ENCODE data around the gene NR0B2. TPM values are rescaled to one million over a fixed set of nuclear protein-coding genes. Genes with fewer than 3 reads are reported as not detected.

The NR0B2 gene
- total and polyA plus RNA-seq, 10 of the 15 experiments (the other 5 are each of a cell fraction or from before 2014, with no cell fraction given), result not detected

DNA sequence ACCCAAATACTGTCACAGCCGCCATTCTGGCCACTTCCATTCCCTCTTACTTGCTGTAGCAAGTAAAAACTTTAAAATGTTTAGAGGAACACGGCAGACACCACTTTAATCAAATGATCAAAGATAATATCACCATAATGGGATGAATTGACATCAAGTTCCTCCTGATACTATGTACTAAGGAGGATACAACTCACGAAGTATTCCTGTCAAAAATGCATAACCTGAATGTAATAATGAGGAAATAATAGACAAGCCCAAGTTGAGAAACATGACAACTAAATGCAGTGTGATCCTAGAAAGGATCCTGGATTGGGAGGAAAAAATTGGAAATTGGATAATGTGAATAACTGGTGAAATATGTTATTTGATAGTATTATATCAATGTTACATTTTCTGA is 42.5 kb upstream of the NR0B2 start:
- Histone ChIP-seq H3K36me3 (ENCODE audit: control insufficient read depth in 2 of 2, insufficient read depth in 2 of 2, low read length in 1 of 2) (no peaks in the 10 kb centered on the region), H3K9me3 (replicated peaks; ENCODE audit: control insufficient read depth, insufficient read depth, low read length) (no peaks in the 10 kb centered on the region; the same call in 2 of the 3 replicates), H3K9ac (ENCODE audit: control insufficient read depth, insufficient read depth, low read length) (no peak overlapping the region), H3K79me2 (ENCODE audit: control insufficient read depth, insufficient read depth, low read length) (no peaks in the 10 kb centered on the region), H3K4me3 (no peak overlapping the region), H3K4me1 (ENCODE audit: control insufficient read depth, insufficient read depth, low read length) (no peaks in the 10 kb centered on the region), H3K4me2 (ENCODE audit: control insufficient read depth, insufficient read depth) (no peak overlapping the region), H3K27me3 (replicated peaks in 1 of 2; ENCODE audit: control insufficient read depth in 2 of 2, insufficient read depth in 2 of 2, low read length in 1 of 2) (peaks cover 6 to 7% of the 10 kb centered on the region in 2 experiments), H3K27ac (ENCODE audit: control insufficient read depth, insufficient read depth) (no peak overlapping the region), H4K20me1 (ENCODE audit: control insufficient read depth, insufficient read depth) (no peaks in the 10 kb centered on the region), H2AFZ (ENCODE audit: control insufficient read depth, low read depth, low read length) (no peak overlapping the region)
- BruUV-seq (replicated peaks), result no TSS peak
- CTCF ChIA-PET, result no interaction called here
- POLR2A ChIA-PET, result no interaction called here
- DNase-seq (ENCODE audit: low read depth, low spot score) (no peak), ATAC-seq (no peak), FAIRE-seq (no peak)
- RAD21 ChIA-PET (ENCODE audit: unreplicated experiment), result no interaction called here
- SMC1A ChIA-PET (ENCODE audit: uncharacterized antibody, unreplicated experiment), result no interaction called here
- intact Hi-C loops (cut with micrococcal nuclease; ENCODE audit: unreplicated experiment), result no loop called here
- in situ Hi-C loops (cut with MboI), result no loop called here
- 11% methylated on average over 3 of the region's 3 CpGs for WGBS (ENCODE audit: insufficient coverage, insufficient replicate concordance, low lambda C conversion rate, missing lambda C conversion rate)
- TF ChIP-seq, protein P1, sequence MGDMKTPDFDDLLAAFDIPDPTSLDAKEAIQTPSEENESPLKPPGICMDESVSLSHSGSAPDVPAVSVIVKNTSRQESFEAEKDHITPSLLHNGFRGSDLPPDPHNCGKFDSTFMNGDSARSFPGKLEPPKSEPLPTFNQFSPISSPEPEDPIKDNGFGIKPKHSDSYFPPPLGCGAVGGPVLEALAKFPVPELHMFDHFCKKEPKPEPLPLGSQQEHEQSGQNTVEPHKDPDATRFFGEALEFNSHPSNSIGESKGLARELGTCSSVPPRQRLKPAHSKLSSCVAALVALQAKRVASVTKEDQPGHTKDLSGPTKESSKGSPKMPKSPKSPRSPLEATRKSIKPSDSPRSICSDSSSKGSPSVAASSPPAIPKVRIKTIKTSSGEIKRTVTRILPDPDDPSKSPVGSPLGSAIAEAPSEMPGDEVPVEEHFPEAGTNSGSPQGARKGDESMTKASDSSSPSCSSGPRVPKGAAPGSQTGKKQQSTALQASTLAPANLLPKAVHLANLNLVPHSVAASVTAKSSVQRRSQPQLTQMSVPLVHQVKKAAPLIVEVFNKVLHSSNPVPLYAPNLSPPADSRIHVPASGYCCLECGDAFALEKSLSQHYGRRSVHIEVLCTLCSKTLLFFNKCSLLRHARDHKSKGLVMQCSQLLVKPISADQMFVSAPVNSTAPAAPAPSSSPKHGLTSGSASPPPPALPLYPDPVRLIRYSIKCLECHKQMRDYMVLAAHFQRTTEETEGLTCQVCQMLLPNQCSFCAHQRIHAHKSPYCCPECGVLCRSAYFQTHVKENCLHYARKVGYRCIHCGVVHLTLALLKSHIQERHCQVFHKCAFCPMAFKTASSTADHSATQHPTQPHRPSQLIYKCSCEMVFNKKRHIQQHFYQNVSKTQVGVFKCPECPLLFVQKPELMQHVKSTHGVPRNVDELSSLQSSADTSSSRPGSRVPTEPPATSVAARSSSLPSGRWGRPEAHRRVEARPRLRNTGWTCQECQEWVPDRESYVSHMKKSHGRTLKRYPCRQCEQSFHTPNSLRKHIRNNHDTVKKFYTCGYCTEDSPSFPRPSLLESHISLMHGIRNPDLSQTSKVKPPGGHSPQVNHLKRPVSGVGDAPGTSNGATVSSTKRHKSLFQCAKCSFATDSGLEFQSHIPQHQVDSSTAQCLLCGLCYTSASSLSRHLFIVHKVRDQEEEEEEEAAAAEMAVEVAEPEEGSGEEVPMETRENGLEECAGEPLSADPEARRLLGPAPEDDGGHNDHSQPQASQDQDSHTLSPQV (IDR thresholded peaks at IDR 0.05), result no peak
- TF ChIP-seq ETV6 (conservative IDR thresholded peaks at IDR 0.05 in 1 of 2, IDR thresholded peaks at IDR 0.05 in 1 of 2; ENCODE audit: borderline replicate concordance in 1 of 2, low read depth in 1 of 2) (no peak), BRCA1 (IDR thresholded peaks at IDR 0.05; ENCODE audit: low read depth, low read length) (no peak), POLR2AphosphoS5 (IDR thresholded peaks at IDR 0.05; ENCODE audit: low read length) (no peak), MTA2 (IDR thresholded peaks at IDR 0.05; ENCODE audit: low read depth) (no peak), CBFB (IDR thresholded peaks at IDR 0.05; ENCODE audit: low read depth) (no peak), ZNF24 (IDR thresholded peaks at IDR 0.05) (no peak), NBN (IDR thresholded peaks at IDR 0.05) (no peak), CHD2 (IDR thresholded peaks at IDR 0.05; ENCODE audit: borderline replicate concordance, low read depth, low read length) (no peak), CBX3 (IDR thresholded peaks at IDR 0.05; ENCODE audit: borderline replicate concordance, low read depth) (no peak), POLR2AphosphoS2 (IDR thresholded peaks at IDR 0.05; ENCODE audit: low read depth, low read length) (no peak)
- TF ChIP-seq, protein P2, sequence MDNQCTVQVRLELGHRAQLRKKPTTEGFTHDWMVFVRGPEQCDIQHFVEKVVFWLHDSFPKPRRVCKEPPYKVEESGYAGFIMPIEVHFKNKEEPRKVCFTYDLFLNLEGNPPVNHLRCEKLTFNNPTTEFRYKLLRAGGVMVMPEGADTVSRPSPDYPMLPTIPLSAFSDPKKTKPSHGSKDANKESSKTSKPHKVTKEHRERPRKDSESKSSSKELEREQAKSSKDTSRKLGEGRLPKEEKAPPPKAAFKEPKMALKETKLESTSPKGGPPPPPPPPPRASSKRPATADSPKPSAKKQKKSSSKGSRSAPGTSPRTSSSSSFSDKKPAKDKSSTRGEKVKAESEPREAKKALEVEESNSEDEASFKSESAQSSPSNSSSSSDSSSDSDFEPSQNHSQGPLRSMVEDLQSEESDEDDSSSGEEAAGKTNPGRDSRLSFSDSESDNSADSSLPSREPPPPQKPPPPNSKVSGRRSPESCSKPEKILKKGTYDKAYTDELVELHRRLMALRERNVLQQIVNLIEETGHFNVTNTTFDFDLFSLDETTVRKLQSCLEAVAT (IDR thresholded peaks at IDR 0.05), result no peak
- TF ChIP-seq, protein P3, sequence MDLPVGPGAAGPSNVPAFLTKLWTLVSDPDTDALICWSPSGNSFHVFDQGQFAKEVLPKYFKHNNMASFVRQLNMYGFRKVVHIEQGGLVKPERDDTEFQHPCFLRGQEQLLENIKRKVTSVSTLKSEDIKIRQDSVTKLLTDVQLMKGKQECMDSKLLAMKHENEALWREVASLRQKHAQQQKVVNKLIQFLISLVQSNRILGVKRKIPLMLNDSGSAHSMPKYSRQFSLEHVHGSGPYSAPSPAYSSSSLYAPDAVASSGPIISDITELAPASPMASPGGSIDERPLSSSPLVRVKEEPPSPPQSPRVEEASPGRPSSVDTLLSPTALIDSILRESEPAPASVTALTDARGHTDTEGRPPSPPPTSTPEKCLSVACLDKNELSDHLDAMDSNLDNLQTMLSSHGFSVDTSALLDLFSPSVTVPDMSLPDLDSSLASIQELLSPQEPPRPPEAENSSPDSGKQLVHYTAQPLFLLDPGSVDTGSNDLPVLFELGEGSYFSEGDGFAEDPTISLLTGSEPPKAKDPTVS (IDR thresholded peaks at IDR 0.05; ENCODE audit: low read depth, low read length), result no peak
- TF ChIP-seq, protein P4, sequence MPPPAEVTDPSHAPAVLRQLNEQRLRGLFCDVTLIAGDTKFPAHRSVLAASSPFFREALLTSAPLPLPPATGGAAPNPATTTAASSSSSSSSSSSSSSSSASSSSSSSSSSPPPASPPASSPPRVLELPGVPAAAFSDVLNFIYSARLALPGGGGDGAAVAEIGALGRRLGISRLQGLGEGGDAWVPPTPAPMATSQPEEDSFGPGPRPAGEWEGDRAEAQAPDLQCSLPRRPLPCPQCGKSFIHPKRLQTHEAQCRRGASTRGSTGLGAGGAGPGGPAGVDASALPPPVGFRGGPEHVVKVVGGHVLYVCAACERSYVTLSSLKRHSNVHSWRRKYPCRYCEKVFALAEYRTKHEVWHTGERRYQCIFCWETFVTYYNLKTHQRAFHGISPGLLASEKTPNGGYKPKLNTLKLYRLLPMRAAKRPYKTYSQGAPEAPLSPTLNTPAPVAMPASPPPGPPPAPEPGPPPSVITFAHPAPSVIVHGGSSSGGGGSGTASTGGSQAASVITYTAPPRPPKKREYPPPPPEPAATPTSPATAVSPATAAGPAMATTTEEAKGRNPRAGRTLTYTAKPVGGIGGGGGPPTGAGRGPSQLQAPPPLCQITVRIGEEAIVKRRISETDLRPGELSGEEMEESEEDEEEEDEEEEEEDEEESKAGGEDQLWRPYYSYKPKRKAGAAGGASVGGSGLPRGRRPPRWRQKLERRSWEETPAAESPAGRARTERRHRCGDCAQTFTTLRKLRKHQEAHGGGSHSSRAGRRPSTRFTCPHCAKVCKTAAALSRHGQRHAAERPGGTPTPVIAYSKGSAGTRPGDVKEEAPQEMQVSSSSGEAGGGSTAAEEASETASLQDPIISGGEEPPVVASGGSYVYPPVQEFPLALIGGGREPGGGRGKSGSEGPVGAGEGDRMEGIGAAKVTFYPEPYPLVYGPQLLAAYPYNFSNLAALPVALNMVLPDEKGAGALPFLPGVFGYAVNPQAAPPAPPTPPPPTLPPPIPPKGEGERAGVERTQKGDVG (CRISPR knock-in tag; IDR thresholded peaks at IDR 0.05), result no peak
